Lower leg skin (tissue), 4 donors: ENCODE results near the gene ZNF222. TPM values are rescaled to one million over a fixed set of nuclear protein-coding genes. Genes with fewer than 3 reads are reported as not detected.

Experiments
- DNase-seq, 2 donors: peaks; one replicate each; pipeline ENCODE4 v3.0.0-alpha.2; 2019; ENCODE audit warnings: low spot score in 2 of 2
- H3K4me3 ChIP-seq: fragments of 200-600 bp; sonication (generic); 2 replicates; pipeline ENCODE4 v1.5.1; 2017; ENCODE audit warnings: mild to moderate bottlenecking, low read depth; ENCODE audit not compliant: poor library complexity, severe bottlenecking
- POLR2A ChIP-seq, 2 donors: fragments of 450-650 bp; IDR thresholded peaks; one replicate each; pipeline ENCODE4 v1.6.1; 2016 to 2017; ENCODE audit warnings: antibody characterized with exemption in 2 of 2, mild to moderate bottlenecking in 1 of 2, moderate library complexity in 1 of 2
- WGBS, 2 donors: methylation state at CpG; one replicate each; pipeline ENCODE4 v1.1.5; 2018; 5-methylcytosine and 5-hydroxymethylcytosine counted together
- intact Hi-C: fragments of 100-400 bp; cut with DNase I; formaldehyde crosslinking; loops from one replicate; pipeline ENCODE4 v1.15.0; 2023; ENCODE audit warnings: low total_unique reads
- total RNA-seq, 4 donors: library from RNA; depleted of rRNA; stranded (reverse); fragments of >200 nt; gene quantifications; one replicate each; pipeline ENCODE4 v1.1.0, GENCODE V29; 2016
- TF ChIP-seq, protein P1 (sequence below), 3 donors: fragments of 450-650 bp; IDR thresholded peaks; one replicate each; pipeline ENCODE4 v1.5.1; 2016; ENCODE audit warnings: antibody characterized with exemption in 3 of 3, mild to moderate bottlenecking in 3 of 3, moderate library complexity in 2 of 3

ZNF222 gene
- total RNA-seq, 4 donors from 2014 or later = 1.1 to 6.1 (median 2.6) TPM

DNA sequence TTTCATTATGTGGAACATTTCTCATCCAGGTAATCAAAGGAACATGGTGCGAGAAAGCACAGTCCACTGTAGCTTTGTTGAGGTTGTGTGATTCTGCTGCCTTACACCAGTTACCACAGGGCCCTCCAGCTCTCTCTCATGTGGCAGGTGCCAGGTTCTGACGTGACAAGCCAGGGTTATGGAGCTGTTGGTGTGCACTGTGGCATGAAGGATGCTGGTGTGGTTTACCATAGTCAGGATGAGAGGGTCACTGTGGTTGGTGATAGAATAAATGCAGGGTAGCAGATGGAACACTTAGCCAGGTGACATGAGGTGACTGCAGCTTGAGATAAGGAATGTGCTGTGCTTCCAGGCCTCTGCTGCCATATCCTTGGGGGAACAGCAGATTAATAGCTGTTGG, 34.0 kb downstream of the ZNF222 start:
- TF ChIP-seq, protein P1, sequence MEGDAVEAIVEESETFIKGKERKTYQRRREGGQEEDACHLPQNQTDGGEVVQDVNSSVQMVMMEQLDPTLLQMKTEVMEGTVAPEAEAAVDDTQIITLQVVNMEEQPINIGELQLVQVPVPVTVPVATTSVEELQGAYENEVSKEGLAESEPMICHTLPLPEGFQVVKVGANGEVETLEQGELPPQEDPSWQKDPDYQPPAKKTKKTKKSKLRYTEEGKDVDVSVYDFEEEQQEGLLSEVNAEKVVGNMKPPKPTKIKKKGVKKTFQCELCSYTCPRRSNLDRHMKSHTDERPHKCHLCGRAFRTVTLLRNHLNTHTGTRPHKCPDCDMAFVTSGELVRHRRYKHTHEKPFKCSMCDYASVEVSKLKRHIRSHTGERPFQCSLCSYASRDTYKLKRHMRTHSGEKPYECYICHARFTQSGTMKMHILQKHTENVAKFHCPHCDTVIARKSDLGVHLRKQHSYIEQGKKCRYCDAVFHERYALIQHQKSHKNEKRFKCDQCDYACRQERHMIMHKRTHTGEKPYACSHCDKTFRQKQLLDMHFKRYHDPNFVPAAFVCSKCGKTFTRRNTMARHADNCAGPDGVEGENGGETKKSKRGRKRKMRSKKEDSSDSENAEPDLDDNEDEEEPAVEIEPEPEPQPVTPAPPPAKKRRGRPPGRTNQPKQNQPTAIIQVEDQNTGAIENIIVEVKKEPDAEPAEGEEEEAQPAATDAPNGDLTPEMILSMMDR (IDR thresholded peaks at IDR 0.05) = no peak
- no peak for TF ChIP-seq POLR2A (IDR thresholded peaks at IDR 0.05)
- H3K4me3 ChIP-seq = no peak overlapping the region
- intact Hi-C loops = no loop called here
- WGBS, 2 donors = 95 to 97% methylated on average over 2 of the region's 2 CpGs
- DNase-seq = no peak

DNA sequence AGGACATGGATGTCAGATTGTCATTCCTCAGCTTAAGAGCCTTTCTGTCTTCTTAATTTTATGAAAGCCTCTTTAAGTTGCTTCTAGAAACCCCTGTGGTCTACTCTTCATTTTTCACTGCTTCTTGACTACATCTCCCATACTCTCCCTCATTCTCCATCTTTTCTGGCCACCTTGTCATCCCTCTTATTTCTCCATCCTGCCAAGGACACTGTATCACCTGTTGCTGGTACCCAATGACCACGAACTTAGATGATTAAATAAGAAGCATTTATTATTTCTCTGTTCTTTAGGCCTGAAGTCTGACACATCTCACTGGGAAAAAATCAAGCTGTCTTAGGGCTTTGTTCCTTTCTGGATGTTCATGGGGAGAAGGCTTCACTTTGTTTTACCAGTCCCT, 35.9 kb downstream of the ZNF222 start:
- intact Hi-C loops = no loop called here
- no peak overlapping the region for H3K4me3 ChIP-seq
- DNase-seq = no peak
- WGBS, 2 donors = 89 to 97% methylated on average over 1 of the region's 1 CpG
- no peak for TF ChIP-seq POLR2A (IDR thresholded peaks at IDR 0.05)
- TF ChIP-seq, protein P1 (IDR thresholded peaks at IDR 0.05) = no peak

DNA sequence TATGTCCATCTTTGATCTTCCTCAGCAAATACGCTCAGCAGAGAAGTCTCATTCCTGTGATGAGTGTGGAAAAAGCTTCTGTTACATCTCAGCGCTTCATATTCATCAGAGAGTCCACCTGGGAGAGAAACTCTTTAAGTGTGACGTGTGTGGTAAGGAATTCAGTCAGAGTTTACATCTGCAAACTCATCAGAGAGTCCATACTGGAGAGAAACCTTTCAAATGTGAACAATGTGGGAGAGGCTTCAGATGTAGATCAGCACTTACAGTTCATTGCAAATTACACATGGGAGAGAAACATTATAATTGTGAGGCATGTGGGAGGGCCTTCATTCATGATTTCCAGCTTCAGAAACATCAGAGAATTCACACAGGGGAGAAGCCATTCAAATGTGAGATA, 41.1 kb downstream of the ZNF222 start:
- 61 to 77% methylated on average over 3 of the region's 3 CpGs for WGBS, 2 donors
- intact Hi-C loops = no loop called here
- no peak overlapping the region for H3K4me3 ChIP-seq
- no peak for DNase-seq
- no peak for TF ChIP-seq POLR2A (IDR thresholded peaks at IDR 0.05)
- TF ChIP-seq, protein P1 (IDR thresholded peaks at IDR 0.05) = no peak

DNA sequence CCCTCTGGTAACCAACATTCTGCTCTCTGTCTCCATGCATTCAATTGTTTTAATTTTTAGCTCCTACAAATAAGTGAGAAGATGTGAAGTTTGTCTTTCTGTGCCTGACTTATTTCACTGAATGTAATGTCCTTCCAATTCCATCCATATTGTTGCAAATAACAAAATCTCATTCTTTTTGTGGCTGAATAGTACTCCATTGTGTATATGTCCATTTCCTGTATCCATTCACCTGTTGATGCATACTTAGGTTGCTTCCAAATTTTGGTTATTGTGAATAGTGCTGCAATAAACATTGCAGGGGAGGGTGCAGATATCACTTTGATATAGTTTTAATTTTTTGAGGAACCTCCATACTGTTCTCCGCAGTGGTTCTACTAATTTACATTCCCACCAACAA, 44.2 kb downstream of the ZNF222 start:
- intact Hi-C loops = no loop called here
- 92 to 100% methylated on average over 1 of the region's 1 CpG for WGBS, 2 donors
- TF ChIP-seq, protein P1 (IDR thresholded peaks at IDR 0.05) = no peak
- TF ChIP-seq POLR2A (IDR thresholded peaks at IDR 0.05) = no peak

DNA sequence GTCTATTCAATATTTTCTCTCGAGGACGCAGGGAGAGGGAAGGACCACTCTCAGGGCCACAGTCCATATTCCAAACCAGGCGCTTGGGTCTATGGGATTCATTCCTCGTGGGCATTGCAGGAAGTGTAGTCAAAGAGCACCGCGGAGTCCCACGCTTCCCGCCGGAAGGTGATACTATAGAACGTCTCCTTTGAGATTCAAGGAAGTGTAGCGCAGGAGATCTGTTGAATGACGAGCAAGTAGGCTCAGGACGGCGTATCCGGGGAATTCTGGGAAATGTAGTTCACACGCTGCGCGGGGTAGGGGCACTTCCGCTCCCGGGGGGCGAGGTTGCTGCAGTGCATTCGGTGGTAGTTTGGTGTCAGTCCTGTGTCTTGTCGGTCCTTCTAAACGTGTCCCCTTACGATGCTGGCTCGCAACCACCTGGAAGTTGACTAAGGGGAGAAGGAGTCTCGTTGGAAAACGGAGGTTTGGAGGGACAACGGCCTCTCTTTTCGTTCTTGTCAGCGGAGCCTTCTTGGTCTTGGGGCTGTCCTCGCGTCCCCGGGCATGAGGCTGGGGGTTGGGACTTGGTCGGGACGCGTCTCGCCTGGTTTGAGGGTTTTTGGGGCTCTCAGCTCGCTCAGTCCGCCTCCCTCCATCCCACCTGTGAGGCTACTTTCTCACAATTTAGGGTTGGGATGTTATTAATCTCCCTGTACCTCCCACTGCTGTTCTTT, 46.8 kb downstream of the ZNF222 start, which contains the start of gene ZNF284:
Gene ZNF284 (plus strand): TSS at position 336 of the 719 bp plus-strand sequence. CDS start 4,231 bp downstream, outside the sequence.
- intact Hi-C loops = no loop called here
- TF ChIP-seq POLR2A (IDR thresholded peaks at IDR 0.05) = no peak
- TF ChIP-seq, protein P1 (IDR thresholded peaks at IDR 0.05) = no peak
- peak within 1 kb of the TSS; percentile 61 for H3K4me3 ChIP-seq
- peak; percentile 86 to 97 for DNase-seq
- WGBS, 2 donors = 1% methylated on average over 40 of the region's 40 CpGs

More for the DNA sequence above, 44.2 kb downstream of the ZNF222 start:
- DNase-seq = no peak
- no peak overlapping the region for H3K4me3 ChIP-seq
